Ectodermal cell (in vitro differentiated cells): ENCODE measurements around the gene SCD5.

Experiments
- H3K27ac ChIP-seq: 2 replicates; pipeline ENCODE4 v1.7.0; 2013; ENCODE audit warnings: mild to moderate bottlenecking, low read depth, low read length; ENCODE audit not compliant: insufficient read depth, poor library complexity, severe bottlenecking
- H3K27me3 ChIP-seq: 2 replicates; pipeline ENCODE4 v1.7.0; 2013; ENCODE audit warnings: mild to moderate bottlenecking, low read length; ENCODE audit not compliant: insufficient read depth, control insufficient read depth, poor library complexity, severe bottlenecking
- H3K36me3 ChIP-seq: one replicate; pipeline ENCODE4 v1.7.0; 2013; ENCODE audit warnings: low read length; ENCODE audit not compliant: control insufficient read depth, insufficient read depth
- H3K4me1 ChIP-seq: one replicate; pipeline ENCODE4 v1.7.0; 2013; ENCODE audit warnings: low read length; ENCODE audit not compliant: control insufficient read depth, insufficient read depth
- H3K4me3 ChIP-seq: 2 replicates; pipeline ENCODE4 v1.7.0; 2013; ENCODE audit warnings: low read depth, low read length, control low read depth; ENCODE audit not compliant: insufficient read depth
- H3K9me3 ChIP-seq: 2 replicates; pipeline ENCODE4 v1.7.0; 2013; ENCODE audit warnings: mild to moderate bottlenecking, low read length, moderate library complexity; ENCODE audit not compliant: control insufficient read depth
- WGBS, 2 experiments: methylation state at CpG; one replicate each; pipeline ENCODE4 v1.1.7; 2013; ENCODE audit warnings: missing lambda C conversion rate in 2 of 2; 5-methylcytosine and 5-hydroxymethylcytosine counted together

The SCD5 gene

DNA sequence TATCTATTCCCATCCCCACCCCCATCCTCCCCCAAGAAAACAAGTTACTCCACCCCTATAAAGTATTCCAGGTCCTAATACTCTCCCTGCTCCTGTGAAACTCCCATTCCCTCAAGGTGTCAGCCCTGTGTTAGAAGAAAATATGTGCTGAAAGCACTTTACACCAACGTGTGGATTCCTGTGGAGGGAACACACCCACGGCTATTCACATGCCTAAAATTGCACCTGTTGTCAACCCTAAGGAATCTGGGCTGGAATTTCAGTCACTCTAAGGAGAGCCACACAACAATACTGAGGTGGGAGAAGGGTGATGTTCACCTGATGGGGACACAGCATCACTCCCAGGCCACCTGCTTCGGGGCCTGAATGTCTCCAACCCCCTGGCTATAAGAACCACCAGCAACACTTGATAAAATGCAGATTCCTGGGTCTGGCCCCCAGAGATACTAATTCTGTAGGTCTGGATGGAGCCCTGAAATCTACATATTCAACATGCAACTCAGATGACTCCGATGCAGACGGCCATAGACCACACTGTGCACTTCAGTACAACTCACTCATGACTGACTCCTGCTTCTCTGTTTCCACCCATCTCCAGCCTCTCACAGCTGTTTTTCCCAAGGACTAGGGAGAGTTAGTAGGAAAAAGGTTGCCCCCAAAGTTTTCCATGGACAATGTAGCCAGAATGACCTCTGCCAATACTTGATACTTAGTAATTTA lies 15.8 kb downstream of the SCD5 start:
- no peak overlapping the region for H3K4me3 ChIP-seq
- H3K36me3 ChIP-seq, result no peaks in the 10 kb centered on the region
- peaks cover 53% of the 10 kb centered on the region for H3K27me3 ChIP-seq
- no peak overlapping the region for H3K27ac ChIP-seq
- H3K9me3 ChIP-seq, result no peaks in the 10 kb centered on the region
- 56 to 62% methylated on average over 5 of the region's 5 CpGs for WGBS, 2 experiments
- peaks cover 53% of the 10 kb centered on the region for H3K4me1 ChIP-seq

DNA sequence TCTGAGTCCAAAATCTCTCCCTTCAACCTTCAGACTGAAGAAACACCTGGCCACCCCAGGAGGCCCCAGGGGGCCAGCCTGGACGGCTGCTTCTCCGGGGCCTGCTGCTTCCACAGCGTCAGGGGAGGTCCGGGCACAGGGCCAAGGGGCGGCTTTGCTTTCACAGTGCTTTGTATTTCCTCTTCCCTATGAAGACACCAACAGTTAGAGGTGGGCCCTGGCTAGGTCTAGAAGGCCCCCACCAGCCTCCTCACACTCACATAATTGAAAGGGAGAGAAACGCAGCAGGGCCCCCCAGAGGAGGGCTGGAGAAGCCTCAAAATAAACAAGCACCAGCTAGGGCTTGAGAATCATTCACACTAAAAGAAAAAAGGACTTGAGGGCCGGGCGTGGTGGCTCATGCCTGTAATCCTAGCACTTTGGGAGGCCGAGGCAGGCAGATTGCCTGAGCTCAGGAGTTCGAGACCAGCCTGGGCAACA lies 17.8 kb downstream of the SCD5 start:
- H3K36me3 ChIP-seq, result no peaks in the 10 kb centered on the region
- no peak overlapping the region for H3K4me3 ChIP-seq
- no peaks in the 10 kb centered on the region for H3K9me3 ChIP-seq
- H3K27me3 ChIP-seq, result peaks cover 36% of the 10 kb centered on the region
- no peak overlapping the region for H3K27ac ChIP-seq
- peaks cover 40% of the 10 kb centered on the region for H3K4me1 ChIP-seq
- WGBS, 2 experiments, result 30 to 40% methylated on average over 10 of the region's 10 CpGs

DNA sequence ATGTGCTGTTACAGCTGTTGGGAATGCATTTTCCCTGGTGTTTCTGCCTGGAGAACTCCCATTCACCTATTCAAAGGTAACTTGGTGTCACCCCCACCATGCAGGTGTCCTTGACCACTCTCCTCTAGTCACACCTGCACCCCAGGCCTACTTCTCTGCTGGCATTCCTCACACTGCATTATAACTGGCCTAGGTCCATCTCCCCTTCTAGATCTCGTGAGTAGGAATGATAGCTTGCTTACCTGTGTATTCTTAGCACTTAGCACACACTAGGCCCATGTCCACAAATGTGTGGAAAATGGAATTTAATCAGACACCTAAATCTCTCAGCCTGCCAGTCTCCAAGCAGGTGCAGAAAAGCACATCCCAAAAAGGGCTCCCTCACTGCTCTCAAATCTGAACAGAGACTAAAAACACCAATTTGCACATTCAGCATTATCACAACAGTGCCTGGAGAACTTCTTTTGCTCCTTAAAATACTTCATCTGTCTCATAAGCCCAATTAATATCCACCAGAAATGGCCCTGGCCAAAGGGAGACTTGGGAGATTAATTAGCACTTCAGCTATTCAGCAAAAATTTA lies 18.3 kb downstream of the SCD5 start:
- Histone ChIP-seq H3K36me3 (no peaks in the 10 kb centered on the region), H3K27ac (no peak overlapping the region), H3K4me1 (peaks cover 36% of the 10 kb centered on the region), H3K4me3 (no peak overlapping the region), H3K9me3 (no peaks in the 10 kb centered on the region), H3K27me3 (peaks cover 36% of the 10 kb centered on the region)
- 89 to 100% methylated on average over 1 of the region's 1 CpG for WGBS, 2 experiments

DNA sequence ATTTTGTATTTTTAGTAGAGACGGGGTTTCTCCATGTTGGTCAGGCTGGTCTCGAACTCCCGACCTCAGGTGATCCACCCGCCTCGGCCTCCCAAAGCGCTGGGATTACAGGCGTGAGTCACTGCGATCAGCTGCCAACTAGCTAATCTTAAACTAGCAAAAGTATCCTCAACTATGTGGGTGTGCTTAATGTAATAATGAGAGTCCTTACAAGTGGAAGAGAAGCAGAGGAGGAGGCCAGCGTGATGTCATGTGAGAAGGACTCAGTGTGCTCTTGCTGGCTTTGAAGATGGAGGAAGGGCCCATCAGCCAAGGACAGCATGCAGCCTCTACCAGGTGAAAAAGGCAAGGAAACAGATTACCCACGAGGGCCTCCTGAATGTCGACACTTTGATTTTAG lies 19.6 kb downstream of the SCD5 start:
- Histone ChIP-seq H3K27ac (no peak overlapping the region), H3K4me1 (peaks cover 31% of the 10 kb centered on the region), H3K9me3 (no peaks in the 10 kb centered on the region), H3K27me3 (peaks cover 24% of the 10 kb centered on the region), H3K4me3 (no peak overlapping the region), H3K36me3 (no peaks in the 10 kb centered on the region)
- 91 to 96% methylated on average over 11 of the region's 11 CpGs for WGBS, 2 experiments

DNA sequence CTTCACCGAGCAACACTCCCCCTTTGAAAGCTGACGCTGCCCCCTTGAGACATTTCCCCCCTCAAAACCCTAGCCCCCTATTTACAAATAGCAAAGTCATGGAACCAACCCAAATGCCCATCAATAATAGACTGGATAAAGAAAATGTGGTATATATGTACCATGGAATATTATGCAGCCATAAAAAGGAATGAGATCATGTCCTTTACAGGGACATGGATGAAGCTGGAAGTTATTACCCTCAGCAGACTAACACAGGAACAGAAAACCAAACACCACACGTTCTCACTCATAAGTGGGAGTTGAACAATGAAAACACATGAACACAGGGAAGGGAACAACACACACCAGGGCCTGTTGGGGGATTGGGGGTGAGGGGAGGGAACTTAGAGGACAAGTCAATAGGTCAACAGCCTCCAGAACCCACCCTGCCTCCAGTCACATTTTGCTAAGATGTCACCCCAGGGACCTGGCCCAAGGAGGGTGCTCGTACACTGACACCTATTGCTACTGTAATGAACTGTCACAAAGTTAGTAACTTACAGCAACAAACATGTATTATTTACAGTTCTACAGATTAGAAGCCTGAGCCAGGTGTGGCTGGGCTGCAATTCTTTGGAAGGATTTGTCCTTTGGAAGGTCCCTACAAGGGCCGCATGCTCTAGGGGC lies 20.6 kb downstream of the SCD5 start:
- no peaks in the 10 kb centered on the region for H3K9me3 ChIP-seq
- H3K27ac ChIP-seq, result no peak overlapping the region
- no peak overlapping the region for H3K4me3 ChIP-seq
- no peaks in the 10 kb centered on the region for H3K36me3 ChIP-seq
- peaks cover 30% of the 10 kb centered on the region for H3K4me1 ChIP-seq
- WGBS, 2 experiments, result 93 to 96% methylated on average over 3 of the region's 5 CpGs
- H3K27me3 ChIP-seq, result peaks cover 16% of the 10 kb centered on the region

DNA sequence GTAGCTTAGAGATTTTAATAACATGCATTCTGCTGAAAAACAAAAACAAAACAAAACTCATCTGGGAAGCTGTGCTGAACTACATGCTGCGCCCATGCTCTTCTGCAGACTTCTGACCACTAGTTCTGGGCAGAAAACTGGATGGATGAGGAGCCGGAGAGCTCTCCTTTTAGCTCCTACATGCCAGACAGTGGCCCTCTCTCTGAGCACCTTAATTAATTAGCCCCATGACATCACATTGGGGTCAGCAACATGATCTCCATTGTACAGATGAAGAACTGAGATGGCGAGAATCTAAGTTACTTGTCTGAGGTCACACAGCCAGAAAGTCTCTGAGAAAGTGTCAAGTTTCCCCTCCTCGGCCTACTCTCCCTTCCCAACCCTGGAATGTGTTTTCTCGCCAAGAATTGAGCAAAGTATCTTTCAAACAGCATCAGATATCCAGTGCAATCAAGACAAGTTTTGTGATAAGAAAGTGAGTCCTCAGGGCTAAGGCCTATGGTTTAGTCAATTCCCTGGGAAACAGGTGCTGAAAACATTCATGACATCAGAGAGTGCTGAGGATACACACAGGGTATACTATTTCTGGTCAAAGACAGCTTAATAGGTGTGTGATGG lies 21.6 kb downstream of the SCD5 start:
- 87 to 92% methylated on average over 5 of the region's 5 CpGs for WGBS, 2 experiments
- H3K9me3 ChIP-seq, result no peaks in the 10 kb centered on the region
- peaks cover 6% of the 10 kb centered on the region for H3K27me3 ChIP-seq
- no peaks in the 10 kb centered on the region for H3K36me3 ChIP-seq
- H3K27ac ChIP-seq, result no peak overlapping the region
- H3K4me1 ChIP-seq, result peaks cover 25% of the 10 kb centered on the region
- no peak overlapping the region for H3K4me3 ChIP-seq

DNA sequence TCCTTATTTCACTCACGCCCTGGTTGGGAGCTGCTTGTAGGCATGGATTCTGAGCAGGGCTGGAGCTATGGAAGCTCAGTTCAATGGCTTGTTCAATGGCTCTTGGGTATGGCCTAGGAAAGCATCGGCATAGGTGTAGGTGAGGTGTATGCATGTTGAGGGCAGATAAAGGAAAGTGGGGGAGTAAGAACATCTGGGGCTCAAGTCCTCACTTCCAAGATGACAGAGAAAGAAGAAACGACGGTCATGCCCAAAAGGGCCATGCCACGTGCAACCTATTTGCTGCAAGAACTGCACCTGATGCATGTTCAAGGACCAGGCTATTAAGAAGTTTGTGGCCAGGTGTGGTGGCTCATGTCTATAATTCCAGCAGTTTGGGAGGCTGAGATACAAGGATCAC lies 23.4 kb downstream of the SCD5 start:
- H3K4me1 ChIP-seq, result peaks cover 13% of the 10 kb centered on the region
- WGBS, 2 experiments, result 92 to 96% methylated on average over 5 of the region's 5 CpGs
- H3K36me3 ChIP-seq, result no peaks in the 10 kb centered on the region

DNA sequence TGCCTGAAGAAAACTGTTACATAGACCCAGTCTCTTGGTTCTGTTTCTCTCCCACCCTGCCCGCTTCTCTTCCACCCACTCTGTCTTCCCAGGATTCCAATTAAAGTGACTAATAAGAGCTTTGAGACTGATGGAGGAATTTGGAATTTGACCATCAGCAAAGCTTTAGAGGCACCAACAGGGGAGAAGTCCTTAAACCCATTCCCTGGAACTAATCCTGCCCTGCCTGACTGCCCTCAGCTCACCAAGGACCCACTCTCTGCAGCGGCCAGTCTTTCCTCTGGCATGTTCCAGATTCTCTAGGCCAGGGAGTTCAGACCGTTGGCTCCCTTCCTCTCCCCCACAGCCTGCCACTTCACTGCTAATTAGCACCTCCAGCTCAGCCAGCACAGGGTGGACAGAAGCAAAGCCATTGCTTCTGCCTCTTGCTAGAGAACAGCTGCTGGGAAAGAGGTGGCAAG lies 23.9 kb downstream of the SCD5 start:
- Histone ChIP-seq H3K4me1 (peaks cover 13% of the 10 kb centered on the region), H3K4me3 (no peak overlapping the region), H3K9me3 (no peaks in the 10 kb centered on the region), H3K27me3 (no peaks in the 10 kb centered on the region), H3K27ac (peak overlapping the region; percentile 26), H3K36me3 (no peaks in the 10 kb centered on the region)
- WGBS, 2 experiments, result 36 to 43% methylated on average over 3 of the region's 3 CpGs

More for the DNA sequence above, 23.4 kb downstream of the SCD5 start:
- H3K9me3 ChIP-seq, result no peaks in the 10 kb centered on the region
- peak overlapping the region; percentile 26 for H3K27ac ChIP-seq
- no peak overlapping the region for H3K4me3 ChIP-seq
- H3K27me3 ChIP-seq, result no peaks in the 10 kb centered on the region

DNA sequence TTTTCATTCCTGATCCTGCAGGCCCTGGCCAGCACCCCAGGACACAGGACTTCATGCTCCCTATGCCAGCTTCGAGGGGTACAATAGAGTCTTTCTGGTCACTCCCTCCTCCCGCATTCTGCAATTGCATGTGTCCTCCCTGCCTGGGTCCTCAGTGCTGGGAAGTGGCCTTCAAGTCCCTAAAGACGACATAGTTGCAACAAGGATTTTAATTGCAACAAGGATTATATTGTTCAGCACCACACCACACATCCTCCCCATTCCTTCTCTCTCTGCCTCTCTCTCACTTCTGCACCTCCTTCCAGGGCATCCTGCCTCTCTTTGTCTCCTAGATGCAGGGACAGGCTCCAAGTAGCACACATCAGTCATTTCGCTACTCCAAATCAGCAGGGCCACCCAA lies 25.5 kb downstream of the SCD5 start:
- H3K27me3 ChIP-seq, result no peaks in the 10 kb centered on the region
- H3K4me3 ChIP-seq, result no peak overlapping the region
- H3K36me3 ChIP-seq, result no peaks in the 10 kb centered on the region
- WGBS, 2 experiments, result 64 to 73% methylated on average over 3 to 4 of the region's 4 CpGs
- no peak overlapping the region for H3K27ac ChIP-seq
- H3K4me1 ChIP-seq, result peaks cover 13% of the 10 kb centered on the region
- no peaks in the 10 kb centered on the region for H3K9me3 ChIP-seq

DNA sequence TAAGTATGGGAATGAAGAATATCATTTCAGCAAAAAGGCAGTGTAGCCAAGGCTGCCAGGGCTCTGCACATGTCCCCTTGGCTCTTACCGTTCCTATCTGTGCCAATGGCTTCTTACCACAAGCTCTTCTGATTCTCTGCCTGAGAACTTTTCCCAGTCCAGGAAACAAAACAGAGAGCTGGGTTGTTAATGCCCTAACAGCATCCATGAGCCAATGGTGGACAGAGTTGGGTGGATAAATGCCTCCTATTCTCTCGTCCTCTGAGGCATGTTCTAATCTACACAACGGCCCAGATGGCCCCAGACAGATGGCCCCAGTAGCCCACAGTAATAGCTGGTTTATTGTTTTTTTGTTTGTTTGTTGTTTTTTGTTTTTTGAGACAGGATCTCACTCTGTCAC lies 28.0 kb downstream of the SCD5 start:
- Histone ChIP-seq H3K27me3 (no peaks in the 10 kb centered on the region), H3K4me1 (peaks cover 9% of the 10 kb centered on the region), H3K27ac (no peak overlapping the region), H3K36me3 (no peaks in the 10 kb centered on the region), H3K9me3 (no peaks in the 10 kb centered on the region), H3K4me3 (no peak overlapping the region)
- WGBS, 2 experiments, result 82 to 86% methylated on average over 3 of the region's 3 CpGs
